ENCODE measurements around the gene MEMO1.
"Not testable (repeated sequence)": the region's sequence is repeated elsewhere in the genome, so short reads cannot be mapped to it uniquely, and the experiment has no call there.

MEMO1 gene

GRCh38 chr2:31907491-31907890 lies 103.3 kb downstream of the MEMO1 start:
- DNase-seq (ENCODE audit: low read depth) = not testable (repeated sequence)

- no peak for DNase-seq (ENCODE audit: low read depth)
Observed at GRCh38 chr2:31903109-31903780, 107.6 kb downstream of the MEMO1 start.

- DNase-seq (ENCODE audit: low read depth) = no peak
Observed at GRCh38 chr2:31901900-31902299, 108.9 kb downstream of the MEMO1 start.

- DNase-seq (ENCODE audit: low read depth) = not testable (repeated sequence)
Observed at GRCh38 chr2:31900156-31900555, 110.7 kb downstream of the MEMO1 start.

GRCh38 chr2:31898346-31898745 lies 112.5 kb downstream of the MEMO1 start:
- DNase-seq (ENCODE audit: low read depth) = not testable (repeated sequence)

- DNase-seq (ENCODE audit: low read depth) = not testable (repeated sequence)
Observed at GRCh38 chr2:31897340-31897739, 113.5 kb downstream of the MEMO1 start.

GRCh38 chr2:31896293-31896692 lies 114.5 kb downstream of the MEMO1 start:
- DNase-seq (ENCODE audit: low read depth) = no peak

- no peak for DNase-seq (ENCODE audit: low read depth)
Observed at GRCh38 chr2:31894656-31895055, 116.2 kb downstream of the MEMO1 start.

- no peak for DNase-seq (ENCODE audit: low read depth)
Observed at GRCh38 chr2:31893094-31893493, 117.7 kb downstream of the MEMO1 start.

- DNase-seq (ENCODE audit: low read depth) = no peak
Observed at GRCh38 chr2:31889044-31889443, 121.8 kb downstream of the MEMO1 start.

GRCh38 chr2:31888550-31888949 lies 122.3 kb downstream of the MEMO1 start:
- DNase-seq (ENCODE audit: low read depth) = no peak

- DNase-seq (ENCODE audit: low read depth) = no peak
Observed at GRCh38 chr2:31886700-31887099, 124.1 kb downstream of the MEMO1 start.

- DNase-seq (ENCODE audit: low read depth) = no peak
Observed at GRCh38 chr2:31877008-31877407, 133.8 kb downstream of the MEMO1 start.

- no peak for DNase-seq (ENCODE audit: low read depth)
Observed at GRCh38 chr2:31874071-31874470, 136.7 kb downstream of the MEMO1 start.

GRCh38 chr2:31865215-31865614 lies 145.6 kb downstream of the MEMO1 start:
- DNase-seq (ENCODE audit: low read depth) = no peak

GRCh38 chr2:31863867-31864266 lies 146.9 kb downstream of the MEMO1 start:
- DNase-seq (ENCODE audit: low read depth) = no peak

- not testable (repeated sequence) for DNase-seq (ENCODE audit: low read depth)
Observed at GRCh38 chr2:31863015-31863656, 147.7 kb downstream of the MEMO1 start.

- DNase-seq (ENCODE audit: low read depth) = no peak
Observed at GRCh38 chr2:31859959-31860358, 150.8 kb downstream of the MEMO1 start.

GRCh38 chr2:31853521-31853920 lies 157.3 kb downstream of the MEMO1 start:
- no peak for DNase-seq (ENCODE audit: low read depth)

GRCh38 chr2:31842150-31842549 lies 168.7 kb downstream of the MEMO1 start:
- not testable (repeated sequence) for DNase-seq (ENCODE audit: low read depth)

- DNase-seq (ENCODE audit: low read depth) = no peak
Observed at GRCh38 chr2:31835450-31835849, 175.4 kb downstream of the MEMO1 start.

- no peak for DNase-seq (ENCODE audit: low read depth)
Observed at GRCh38 chr2:31832363-31832762, 178.4 kb downstream of the MEMO1 start.

GRCh38 chr2:31831585-31831984 lies 179.2 kb downstream of the MEMO1 start:
- DNase-seq (ENCODE audit: low read depth) = no peak

- DNase-seq (ENCODE audit: low read depth) = no peak
Observed at GRCh38 chr2:31828891-31829290, 181.9 kb downstream of the MEMO1 start.

Data from stimulated activated CD8-positive, alpha-beta memory T cell treated with anti-CD3 and anti-CD28 coated beads, Interleukin-15, amount 100 ng/mL, for 24 hours (primary cell).